ENCODE results near the gene CTNS.

Gene CTNS

GRCh38 chr17:3636154-3636907 lies at the start of gene CTNS, which contains the start of gene SHPK:
Gene CTNS, plus strand, starts transcription at chr17:3636760. Its CDS starts 3,447 bp downstream, at chr17:3640207.
Gene SHPK, minus strand, starts transcription at chr17:3636250. Its CDS starts 31 bp downstream, at chr17:3636219.
- peak; percentile 94 to 100 (median 98) for DNase-seq
- intact Hi-C loops (cut with DNase I), result loop anchor here (1.0 to 5.0 kb wide), 2 partner anchors 32 to 589 kb away; partner anchors contain the start of genes EMC6 and TAX1BP3

- intact Hi-C loops (cut with DNase I), result no loop called here
- DNase-seq, result no peak
Observed at GRCh38 chr17:3589784-3590183, 46.8 kb upstream of the CTNS start.

GRCh38 chr17:3590231-3590630 lies 46.3 kb upstream of the CTNS start:
- intact Hi-C loops (cut with DNase I), result no loop called here

GRCh38 chr17:3590768-3591167 lies 45.8 kb upstream of the CTNS start:
- no peak for DNase-seq
- intact Hi-C loops (cut with DNase I), result no loop called here

More at GRCh38 chr17:3590231-3590630, 46.3 kb upstream of the CTNS start:
- DNase-seq, result no peak

- no peak for DNase-seq
- intact Hi-C loops (cut with DNase I), result no loop called here
Observed at GRCh38 chr17:3592216-3592860, 44.2 kb upstream of the CTNS start.

DNA sequence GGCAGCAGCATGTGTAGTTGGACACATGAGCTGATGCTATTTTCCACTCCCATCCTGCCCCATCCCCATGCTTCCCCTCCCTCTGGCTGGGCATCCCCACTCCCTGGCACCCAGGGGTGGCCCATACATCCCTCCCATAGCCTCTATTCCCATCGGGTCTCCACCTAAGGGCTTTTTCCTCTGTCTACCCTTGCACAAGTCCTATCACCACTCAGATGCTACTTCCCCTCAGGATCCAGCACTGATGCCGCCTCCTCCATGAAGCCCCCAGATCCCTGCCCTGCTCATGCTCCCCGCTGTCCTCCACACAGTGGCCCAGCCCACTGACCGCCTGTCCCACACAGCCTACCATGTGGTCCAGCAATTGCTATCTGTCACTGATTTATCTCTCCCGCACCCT lies 43.2 kb upstream of the CTNS start:
- intact Hi-C loops (cut with DNase I), result no loop called here
- DNase-seq, result no peak

- peak; percentile 37 to 95 (median 68) for DNase-seq
- intact Hi-C loops (cut with DNase I), result no loop called here
Observed at GRCh38 chr17:3594051-3594800, 42.3 kb upstream of the CTNS start.

DNA sequence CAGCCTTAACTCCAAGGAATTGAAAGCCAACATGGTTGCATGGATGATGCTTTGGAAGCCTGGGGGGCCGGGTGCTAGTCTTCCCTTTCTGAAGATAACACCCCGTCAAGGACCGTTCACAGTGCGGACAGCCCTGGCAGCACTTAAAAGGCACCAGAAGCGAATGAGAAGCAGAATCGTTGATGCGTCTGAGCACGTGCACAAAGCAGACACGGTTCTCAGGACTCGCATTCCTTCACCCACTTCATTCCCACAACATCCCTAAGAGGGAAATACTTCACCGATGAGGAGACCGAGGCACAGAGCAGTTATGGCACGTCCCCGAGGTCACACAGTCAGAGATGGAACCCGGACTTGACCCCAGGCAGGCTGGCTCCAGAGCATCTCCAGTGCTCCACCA lies 41.6 kb upstream of the CTNS start:
- DNase-seq, result peak in 1 of 10 donors; percentile 64
- intact Hi-C loops (cut with DNase I), result no loop called here

GRCh38 chr17:3596804-3597464 lies 39.6 kb upstream of the CTNS start:
- intact Hi-C loops (cut with DNase I), result no loop called here
- DNase-seq, result peak in 2 of 10 donors; percentile 74 to 82

DNA sequence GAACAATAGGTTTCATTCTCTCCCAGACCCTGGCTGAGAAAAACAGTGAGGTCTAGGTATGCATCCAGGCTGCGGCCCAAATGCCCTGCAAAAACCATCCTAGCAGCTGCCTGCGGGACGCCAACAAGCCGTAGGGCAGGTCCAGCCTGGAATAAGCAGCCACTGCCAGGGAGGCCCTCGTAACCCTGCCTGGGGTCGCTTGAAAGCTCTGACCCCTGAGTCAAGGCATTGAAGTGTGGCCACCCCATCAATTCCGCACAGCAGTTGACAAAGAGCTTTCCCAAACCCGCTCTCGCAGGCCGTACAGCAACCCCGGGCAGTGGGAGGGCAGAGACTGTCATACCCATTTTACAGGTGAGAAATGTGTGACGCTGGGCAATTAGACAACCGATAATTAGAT lies 38.5 kb upstream of the CTNS start:
- intact Hi-C loops (cut with DNase I), result no loop called here

DNA sequence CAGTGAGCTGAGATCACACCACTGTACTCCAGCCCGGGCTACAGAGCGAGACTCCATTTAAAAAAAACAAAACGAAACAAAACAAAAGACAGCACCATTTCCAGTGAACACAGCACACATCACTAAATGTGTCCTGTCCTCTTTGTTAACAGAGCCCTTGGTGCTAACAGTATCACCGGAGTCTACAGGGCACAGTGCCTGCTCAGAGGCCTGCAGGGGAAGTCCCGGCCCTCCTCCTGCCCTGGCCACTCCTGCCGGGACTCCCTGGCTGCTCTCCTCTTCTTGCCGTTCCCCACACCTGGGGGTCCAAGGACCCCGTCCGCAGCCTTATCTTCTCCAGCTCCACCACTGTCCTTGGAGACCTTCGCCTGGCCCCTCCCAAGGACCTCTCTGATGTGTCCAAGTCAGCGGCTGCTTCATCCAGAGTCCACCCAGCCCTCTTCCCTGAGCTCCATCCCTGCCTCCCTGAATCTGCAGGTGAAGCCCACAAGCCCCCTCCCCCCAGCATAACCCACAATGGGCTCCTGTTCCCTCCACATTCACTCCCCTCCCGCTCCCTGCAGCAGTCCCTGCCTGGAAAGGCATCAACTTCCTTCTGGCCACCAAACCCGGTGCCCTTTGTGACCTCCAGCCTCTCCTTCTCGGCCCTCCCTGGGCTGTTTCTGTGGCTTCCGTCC lies 35.9 kb upstream of the CTNS start:
- intact Hi-C loops (cut with DNase I), result no loop called here
- DNase-seq, result peak in 2 of 10 donors; percentile 65 to 75

More for the DNA sequence above, 38.5 kb upstream of the CTNS start:
- peak in 1 of 10 donors; percentile 77 for DNase-seq

DNA sequence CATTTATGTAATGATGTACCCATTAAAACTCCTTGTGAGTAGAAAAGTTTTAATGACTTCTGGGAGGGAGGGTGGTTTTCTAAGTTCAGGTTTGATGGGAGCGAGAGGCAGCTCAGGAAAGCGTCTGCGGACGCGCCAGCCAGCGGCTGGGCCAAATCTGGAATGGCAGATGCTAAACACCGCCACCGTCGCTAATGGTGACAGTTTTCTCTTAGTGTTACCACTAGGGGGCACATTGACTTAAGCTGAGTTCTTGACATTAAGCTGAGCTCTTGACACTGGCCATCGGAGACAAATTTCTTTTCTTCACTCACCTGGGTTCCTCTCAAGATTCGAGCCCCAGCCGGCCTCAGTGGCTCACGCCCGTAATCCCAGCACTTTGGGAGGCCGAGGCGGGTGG lies 34.1 kb upstream of the CTNS start:
- DNase-seq, result peak in 3 of 10 donors; percentile 18 to 61 (median 19)
- intact Hi-C loops (cut with DNase I), result no loop called here

DNA sequence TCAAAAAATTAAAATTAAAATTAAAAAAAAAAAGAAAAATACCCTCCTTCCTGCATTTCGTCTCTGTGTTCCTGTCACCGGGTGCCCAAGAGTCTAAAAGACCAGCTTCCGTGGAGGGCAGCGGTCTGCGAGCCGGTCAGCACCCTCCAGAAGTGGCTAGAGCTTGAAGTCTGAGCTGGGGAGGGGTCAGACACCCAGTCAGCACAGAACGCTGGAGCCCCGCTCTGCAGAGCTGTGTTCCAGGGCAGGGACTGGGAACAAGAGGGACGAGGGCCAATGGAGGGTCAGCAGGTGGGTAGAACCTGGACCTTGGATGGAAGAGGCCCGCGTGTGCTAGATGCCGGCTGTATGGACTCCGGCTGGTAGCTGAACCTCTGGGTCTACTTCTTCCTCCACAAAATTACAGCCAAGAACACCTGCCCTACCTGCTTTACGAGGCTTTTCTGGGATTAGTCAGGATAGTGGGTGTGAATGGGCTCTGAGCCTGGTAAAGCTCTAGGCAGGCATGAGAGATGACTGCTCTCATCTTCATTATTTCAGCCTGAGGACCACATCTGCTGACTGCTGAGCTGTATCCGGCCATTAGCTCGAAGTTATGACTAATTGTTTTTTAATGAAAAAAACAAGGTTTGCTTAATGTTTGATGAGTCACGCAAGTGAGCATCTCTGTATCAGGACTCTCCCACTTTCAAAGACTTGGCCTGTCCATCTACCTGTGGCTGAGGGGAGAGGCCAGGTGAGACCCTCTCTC lies 33.3 kb upstream of the CTNS start:
- intact Hi-C loops (cut with DNase I), result no loop called here
- peak in 3 of 10 donors; percentile 17 to 63 (median 54) for DNase-seq

DNA sequence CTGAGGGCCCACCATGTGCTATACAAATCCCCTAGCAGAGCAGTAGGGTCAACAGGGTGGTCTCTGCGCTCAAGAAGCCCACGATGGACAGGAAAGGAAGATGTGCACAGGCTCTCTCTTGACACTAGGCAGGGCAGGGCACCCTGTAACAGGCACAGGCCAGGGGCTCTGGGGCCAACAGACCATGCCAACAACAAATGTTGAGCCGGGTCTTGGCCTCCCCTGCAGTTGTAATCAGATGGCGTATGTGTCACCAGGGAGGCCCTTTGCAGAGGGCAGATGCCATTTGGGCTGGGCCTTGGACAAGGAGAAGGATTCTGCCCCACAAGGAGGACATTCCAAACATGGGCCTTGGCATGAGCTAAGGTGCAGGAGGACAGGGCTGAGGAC lies 32.7 kb upstream of the CTNS start:
- DNase-seq, result peak in 1 of 10 donors; percentile 49
- intact Hi-C loops (cut with DNase I), result no loop called here

- peak in 2 of 10 donors; percentile 72 to 73 for DNase-seq
Observed at GRCh38 chr17:3609689-3610088, 26.9 kb upstream of the CTNS start.

GRCh38 chr17:3610523-3610922 lies 26.0 kb upstream of the CTNS start:
- peak in 2 of 10 donors; percentile 49 to 81 for DNase-seq
- intact Hi-C loops (cut with DNase I), result no loop called here

More at GRCh38 chr17:3609689-3610088, 26.9 kb upstream of the CTNS start:
- intact Hi-C loops (cut with DNase I), result no loop called here

GRCh38 chr17:3613124-3613523 lies 23.4 kb upstream of the CTNS start:
- DNase-seq, result no peak
- intact Hi-C loops (cut with DNase I), result no loop called here

GRCh38 chr17:3615160-3615870 lies 21.2 kb upstream of the CTNS start:
- intact Hi-C loops (cut with DNase I), result no loop called here

More at GRCh38 chr17:3615160-3615870, 21.2 kb upstream of the CTNS start:
- DNase-seq, result peak in 1 of 10 donors; percentile 74
